SK-MEL-5 (cell line): ENCODE data around the gene PLA2G4E. TPM values are rescaled to one million over a fixed set of nuclear protein-coding genes. Genes with fewer than 3 reads are reported as not detected.

ENCODE experiments used
- DNase-seq: peaks from one replicate; pipeline ENCODE4 v3.0.0-alpha.2; 2016; ENCODE audit warnings: low read depth, low spot score
- in situ Hi-C: cut with HindIII; loops from 2 replicates; pipeline ENCODE4 v1.10.0; 2016; ENCODE audit warnings: low sequenced_read_pairs, high pct_unique_total_duplicates, low pct_unique_long_range_greater_than_20kb
- total RNA-seq: library from RNA; depleted of rRNA; stranded (reverse); fragments of >200 nt; shearing (Covaris generic); gene quantifications from 2 replicates; pipeline ENCODE4 v1.2.3, GENCODE V29; 2014

PLA2G4E gene
- total RNA-seq, 1 experiment from 2014 or later = not detected

DNA sequence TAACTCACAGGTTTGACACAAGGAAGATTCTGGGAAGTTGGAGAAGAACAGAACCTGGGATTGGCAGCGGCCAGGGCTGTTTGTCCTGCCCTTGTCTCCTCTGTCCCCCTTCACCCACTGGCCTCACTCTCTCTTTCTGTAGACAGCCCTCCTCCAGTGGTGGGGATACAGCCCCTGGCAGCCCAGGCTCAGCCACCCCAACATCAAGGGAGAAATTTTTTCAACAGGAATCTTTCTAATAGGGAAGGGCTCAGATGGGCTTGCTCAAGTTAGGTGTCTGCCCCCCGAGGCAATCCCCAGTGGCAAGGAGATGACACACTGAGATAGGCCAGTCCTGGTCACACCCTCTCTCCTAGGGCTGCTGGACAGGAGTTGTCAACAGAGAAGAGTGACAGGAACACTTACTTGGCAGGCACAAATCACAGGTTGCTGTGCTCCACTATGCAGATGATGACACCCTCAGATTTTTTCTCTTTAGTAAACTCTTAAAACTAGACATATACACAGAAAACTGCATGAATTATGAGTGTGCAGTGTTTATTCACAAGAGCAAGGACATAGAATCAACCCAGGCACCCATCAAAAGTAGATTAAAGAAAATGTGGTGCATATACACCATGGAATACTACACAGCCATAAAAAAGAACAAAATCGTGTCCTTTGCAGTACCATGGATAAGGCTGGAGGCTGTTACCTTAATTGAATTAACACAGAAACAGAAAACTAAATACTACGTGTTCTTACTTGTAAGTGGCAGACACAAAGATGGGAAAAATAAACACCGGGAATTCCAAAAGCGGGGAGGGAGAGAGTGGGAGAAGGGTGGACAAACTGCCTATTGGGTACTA is 37.2 kb upstream of the PLA2G4E start:
- in situ Hi-C loops = no loop called here
- DNase-seq = no peak

DNA sequence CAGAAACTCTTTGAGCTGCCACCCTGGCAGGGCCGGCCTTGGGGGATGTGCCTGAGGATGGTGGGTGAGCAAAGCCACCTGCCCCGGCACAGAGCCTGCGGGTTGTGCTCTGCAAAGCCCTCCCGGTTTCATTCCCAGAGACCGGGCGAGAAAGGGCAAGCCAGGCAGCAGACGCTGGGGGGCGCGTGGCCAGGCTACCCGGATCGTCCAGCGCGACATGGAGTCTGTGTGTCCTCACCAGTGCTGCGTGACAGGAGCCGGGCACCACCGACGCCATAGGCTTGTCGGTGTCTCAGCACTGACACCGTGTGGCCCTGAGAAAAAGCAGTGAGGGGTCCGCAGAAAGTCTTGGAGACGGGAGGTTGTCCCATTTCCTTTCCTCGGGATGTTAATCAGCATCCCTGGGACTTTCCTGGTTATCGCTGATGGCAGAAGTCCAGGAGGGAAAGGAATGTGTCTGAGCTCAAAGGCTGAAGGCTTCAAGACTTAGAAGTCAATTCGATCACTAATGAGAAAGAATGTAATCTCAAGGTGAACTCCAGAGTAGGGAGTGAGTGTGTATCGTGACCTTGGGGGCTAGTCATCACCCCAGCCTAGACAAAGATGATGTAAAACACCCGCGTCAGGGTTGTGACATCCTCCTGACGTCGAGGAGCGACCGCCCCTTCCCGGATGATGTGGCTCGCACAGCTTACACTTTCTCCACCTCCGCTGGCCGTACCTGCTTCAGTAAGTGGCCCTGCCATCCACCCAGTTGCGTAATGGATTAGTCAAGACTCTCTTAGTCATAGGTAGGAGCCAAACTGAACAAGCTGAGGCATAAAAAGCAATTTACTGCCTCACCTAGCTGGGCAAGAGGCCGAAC is 36.3 kb upstream of the PLA2G4E start:
- peak; percentile 80 for DNase-seq
- in situ Hi-C loops = no loop called here

DNA sequence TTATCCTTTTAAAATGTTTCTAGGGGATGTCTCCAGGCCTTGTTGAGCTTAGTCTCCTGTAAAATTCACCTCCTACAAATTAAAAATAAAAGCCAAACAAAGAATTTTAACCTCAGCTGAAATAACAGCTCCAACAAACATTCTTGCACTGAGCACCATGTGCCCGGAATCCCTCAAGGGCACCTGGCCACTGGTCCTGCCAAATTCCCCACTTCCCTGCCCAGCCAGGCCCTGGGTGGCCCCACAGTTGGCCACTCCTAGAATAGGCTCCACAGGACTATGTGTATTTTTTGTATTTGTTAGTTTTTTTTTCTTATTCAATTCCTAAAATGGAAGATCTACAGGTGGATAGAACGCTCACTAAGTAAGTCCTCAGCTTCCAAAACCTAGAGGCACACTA is 33.1 kb upstream of the PLA2G4E start:
- in situ Hi-C loops = no loop called here
- DNase-seq = no peak

DNA sequence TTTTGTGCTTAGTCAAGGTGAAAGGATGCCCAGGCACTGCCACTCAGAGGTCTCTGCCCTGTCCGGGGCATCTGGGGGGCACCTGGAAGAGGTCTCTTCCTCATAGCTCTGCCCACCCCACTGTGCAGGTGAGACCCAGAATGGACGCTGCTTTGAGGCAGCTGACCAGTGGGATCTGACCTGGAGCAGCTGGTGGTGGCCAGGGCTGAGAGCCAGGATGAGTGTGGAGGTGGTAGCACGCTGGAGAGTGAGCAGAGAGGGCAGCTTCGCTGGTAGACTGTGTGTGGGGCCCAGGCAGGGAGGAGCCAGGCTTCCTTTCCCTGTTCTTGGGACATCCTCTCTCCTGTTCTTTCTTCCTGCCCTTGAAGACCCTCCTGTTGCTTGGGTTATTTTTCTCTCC is 32.2 kb upstream of the PLA2G4E start:
- in situ Hi-C loops = no loop called here
- no peak for DNase-seq

DNA sequence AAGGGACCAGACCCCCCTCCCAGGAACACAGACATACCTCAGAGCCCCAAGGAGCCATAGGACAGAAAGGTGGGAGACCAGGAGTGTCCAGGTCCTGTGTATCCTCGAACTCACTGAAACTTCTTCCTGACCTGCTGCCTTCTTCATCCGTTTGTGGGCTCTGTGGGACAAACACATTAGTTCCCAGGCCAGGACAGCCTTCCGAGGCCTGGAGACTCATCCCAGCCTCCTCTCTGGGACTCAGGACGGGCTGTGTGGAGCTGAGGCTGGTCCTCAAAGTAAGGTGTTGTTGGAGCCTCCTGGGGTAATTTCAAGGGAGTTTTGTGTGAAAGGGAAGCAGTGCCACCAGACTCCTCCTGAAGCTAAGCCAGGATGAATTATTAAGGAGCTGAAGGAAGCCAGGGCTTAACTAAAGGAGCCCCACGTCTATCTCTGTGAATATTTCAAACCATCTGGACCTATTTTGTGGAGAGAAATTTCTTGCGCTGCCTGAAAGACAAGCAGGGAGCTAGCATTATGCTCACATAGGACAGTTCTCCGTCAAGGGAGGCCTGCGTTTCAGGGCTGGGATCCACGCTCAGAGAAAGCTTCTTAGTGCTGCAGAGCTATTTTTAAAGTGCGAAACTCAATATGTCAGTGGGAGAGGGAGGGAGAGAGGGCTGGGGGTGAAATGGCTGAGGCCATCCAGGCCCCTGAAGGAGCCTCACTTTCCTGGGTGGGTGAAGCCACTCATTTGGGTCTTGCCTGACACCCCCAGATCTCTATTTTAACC is 29.8 kb upstream of the PLA2G4E start:
- in situ Hi-C loops = no loop called here
- no peak for DNase-seq

DNA sequence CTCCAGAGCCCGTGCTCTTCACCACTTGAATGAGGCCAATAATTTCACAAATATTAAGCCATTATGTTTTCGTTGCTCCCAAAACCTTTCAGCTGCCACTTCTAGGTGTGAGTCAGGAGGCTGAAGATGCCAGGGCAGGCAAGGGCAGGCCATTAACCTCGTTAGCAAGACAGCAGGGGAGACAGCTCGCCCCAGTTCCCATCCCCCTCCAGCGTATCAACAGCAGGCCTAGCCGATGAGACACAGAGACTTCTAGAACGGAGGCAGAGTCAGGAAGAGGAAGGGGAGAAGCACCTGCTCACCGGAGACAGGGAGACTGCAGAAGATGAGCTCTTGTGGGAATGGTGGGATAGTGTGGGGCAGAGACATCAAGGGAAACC is 28.0 kb upstream of the PLA2G4E start:
- in situ Hi-C loops = no loop called here
- DNase-seq = no peak

DNA sequence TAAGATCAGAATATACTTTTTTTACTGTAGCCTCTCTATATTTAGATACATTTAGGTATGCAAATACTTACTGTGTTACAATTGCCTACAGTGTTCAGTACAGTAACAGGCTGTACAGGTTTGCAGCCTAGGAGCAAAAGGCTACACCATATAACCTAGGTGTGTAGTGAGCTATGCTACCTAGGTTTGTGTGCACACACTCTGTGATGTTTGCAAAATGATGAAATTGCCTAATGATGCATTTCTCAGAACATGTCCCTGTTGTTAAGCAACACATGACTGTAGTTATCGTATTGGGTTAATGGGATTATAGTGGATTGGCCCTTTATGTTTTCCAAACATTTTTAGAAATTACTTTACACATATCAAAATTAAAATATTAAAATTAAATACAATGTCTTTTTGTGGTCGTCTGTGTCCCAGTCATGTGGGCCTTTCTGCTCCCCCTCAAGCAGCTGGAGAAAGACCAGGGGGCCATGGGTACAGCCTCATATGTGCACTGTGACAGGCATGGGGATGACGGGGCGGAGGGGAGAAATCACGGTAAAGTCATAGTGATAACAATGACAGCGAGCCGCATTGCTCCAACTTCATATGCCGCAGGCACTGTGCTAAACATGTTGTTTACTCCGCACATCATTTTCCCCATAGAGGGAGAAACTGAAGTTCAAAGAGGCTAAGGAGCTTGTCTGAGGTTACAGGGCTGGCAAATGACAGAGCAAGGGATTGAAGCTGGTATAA is 27.4 kb upstream of the PLA2G4E start:
- in situ Hi-C loops = no loop called here
- DNase-seq = no peak

DNA sequence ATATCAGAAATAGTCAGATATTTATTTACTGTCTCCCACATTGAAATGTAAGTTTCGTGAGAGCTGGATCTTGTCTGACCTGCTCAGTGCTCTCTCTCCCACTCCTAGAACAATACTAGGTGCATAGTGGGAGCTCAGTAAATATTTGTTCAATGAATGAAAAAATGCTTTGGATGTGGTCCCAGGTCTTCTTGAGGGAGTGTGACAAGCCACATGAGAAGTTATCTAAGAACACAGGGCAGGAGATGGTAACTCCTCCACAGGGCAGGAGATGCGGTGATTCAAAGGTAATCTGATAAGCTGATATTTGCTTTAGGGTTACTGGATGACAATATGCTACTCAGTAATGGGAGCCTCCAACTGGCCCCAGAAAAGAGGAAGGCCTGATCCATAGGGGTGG is 25.8 kb upstream of the PLA2G4E start:
- no peak for DNase-seq
- in situ Hi-C loops = no loop called here

DNA sequence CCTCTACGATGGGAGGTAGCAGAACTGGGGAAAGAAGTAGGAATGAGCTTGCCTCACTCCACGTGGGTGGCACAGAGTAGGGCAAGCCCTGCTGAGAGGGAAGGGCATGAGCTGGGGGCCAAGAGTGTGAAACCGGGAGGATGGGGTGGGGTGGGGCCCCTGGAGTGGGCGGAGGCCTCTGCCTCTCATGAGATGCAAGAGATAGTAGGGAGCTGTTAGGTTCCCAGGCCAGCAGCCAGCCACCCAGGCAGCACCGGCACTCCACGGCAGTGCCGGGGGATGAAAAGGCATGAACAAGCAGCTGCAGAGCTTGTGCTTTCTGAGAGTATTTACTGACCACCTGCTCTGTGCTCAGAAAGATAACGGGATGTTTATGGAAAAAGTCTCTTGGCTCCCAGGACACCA is 24.4 kb upstream of the PLA2G4E start:
- in situ Hi-C loops = no loop called here
- no peak for DNase-seq

DNA sequence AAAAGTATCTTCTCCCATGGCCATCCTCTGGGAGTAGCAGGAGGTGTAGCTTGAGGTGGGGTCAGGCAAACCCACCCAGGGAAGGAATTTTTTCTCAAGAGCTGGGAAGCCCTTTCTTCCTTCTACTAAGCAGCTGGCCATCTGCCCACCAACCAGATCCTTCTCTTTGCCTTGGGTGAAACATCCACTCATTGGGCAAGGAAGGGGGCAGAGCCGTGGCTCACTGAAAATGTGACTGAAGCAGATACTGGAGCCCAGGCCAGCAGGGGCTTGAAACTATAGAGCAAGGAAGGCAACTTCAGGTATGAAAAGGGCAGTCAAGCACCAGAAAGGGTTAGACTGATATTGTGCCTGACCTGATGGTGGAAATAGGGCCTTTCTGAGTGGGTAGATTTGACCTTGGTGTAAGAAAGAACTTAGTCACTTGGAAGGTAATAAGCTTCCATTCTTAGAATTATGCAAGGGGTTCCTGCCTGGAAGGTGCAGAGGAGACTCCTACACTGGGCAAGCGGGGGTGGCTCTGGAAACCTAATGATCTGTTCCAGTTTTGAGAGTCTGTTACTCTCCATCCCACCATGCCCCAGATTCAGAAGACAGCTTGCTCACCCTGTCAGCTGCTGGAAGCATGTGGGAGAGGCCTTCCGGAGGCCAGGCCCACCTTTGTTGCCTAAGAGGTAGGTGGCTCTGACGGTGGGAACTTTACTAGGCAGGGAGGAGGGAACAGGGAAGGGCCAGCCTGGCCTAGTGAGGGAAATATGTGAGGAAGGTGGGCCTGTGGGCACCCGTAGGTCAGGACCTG is 22.0 kb upstream of the PLA2G4E start:
- DNase-seq = no peak
- in situ Hi-C loops = loop anchor here (5.0 kb wide), 1 partner anchor 46 kb away; no protein-coding TSS in a partner anchor

DNA sequence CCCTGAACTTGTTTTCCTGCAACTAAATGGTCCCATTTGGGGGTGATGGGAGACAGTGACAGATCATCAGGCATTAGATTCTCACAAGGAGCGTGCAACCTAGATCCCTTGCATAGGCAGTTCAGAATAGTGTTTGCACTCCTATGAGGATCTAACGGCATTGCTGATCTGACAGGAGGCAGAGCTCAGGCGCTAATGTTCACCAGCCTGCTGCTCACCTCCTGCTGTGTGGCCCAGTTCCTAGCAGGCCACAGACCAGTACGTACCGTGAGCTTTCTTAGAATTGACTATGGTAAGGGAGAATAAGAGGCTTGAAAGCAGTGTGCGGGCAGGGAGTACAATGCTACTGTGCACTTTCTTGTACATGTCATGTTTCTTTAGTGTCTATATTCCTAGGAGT is 17.6 kb upstream of the PLA2G4E start:
- in situ Hi-C loops = no loop called here
- no peak for DNase-seq

DNA sequence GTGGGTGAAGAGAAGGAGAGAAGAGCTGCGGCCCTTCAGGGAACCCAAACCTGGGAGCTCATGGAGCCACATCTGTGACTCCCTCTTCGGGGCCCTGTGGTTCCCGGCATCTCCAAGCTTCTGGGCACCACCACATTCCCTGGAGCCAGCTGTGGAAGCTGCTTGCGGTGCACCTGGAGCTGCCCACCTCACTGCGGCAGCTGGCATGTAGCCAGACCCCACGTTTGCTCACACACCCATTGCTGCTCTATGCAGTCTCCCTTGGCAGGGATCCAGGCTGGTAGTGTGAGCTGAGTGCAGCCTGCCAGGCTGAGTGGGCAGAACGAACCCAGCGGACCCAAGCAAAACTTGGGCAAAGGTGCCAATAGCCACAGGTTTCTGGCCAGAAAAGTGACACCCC is 16.8 kb upstream of the PLA2G4E start:
- no peak for DNase-seq
- in situ Hi-C loops = no loop called here

DNA sequence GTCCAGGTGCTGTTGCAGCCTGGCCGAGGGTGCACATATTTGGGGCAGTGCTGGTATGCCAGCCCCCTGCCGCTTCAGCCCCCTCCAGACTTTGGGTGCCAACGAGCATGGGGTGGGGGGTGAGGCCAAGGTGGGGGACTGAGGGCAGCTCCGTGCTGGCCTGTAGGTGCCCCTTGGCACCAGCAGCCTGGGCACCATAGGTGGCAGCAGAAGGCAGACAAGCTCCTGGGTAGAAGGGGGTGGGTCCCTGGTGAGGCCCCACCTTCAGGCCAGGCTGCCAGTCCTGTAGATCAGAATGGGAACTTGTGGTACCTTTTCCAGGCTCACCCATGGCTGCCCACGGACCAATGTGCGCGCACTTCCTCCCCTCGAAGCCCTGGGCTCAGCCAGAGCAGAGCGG is 16.1 kb upstream of the PLA2G4E start:
- DNase-seq = no peak
- in situ Hi-C loops = no loop called here

DNA sequence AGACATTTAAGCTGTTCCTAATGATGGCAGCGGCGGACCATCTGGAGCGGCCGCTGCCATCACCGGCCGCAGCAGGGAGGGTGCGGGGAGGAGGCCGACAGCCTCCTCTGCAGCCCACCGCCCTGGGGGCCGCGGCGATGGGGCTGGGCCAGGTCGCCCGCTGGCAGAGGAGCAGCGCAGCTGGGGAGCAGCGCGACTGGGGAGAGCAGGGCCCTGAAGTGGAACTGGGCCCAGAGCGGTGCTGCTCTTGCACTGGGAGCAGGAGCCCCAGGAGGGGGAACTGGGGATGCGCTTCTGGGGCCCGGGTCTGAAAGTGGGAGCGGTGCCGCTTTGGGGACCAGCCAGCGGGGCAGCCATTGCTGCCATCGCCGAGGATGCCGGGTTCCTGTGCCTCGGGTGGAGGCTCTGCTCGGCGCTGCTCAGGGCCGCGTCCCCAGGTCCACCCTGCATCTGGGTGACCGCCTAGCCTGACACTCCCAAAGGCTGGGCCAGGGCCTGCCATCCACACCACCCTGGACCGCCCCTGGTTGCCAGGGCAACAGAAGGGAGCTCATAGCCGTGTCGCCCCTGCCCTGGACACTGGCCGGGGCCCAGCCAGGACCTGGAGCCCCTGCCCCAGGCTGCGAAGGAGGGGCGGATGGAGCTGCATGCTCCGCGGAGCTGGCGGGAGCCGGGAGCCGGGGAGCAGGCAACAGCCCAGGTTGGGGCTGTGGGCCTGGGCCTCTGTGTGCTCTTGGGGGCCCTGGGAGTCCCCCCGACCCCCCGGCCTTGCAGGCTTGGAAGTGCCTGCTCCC is 15.5 kb upstream of the PLA2G4E start:
- DNase-seq = no peak
- in situ Hi-C loops = no loop called here

DNA sequence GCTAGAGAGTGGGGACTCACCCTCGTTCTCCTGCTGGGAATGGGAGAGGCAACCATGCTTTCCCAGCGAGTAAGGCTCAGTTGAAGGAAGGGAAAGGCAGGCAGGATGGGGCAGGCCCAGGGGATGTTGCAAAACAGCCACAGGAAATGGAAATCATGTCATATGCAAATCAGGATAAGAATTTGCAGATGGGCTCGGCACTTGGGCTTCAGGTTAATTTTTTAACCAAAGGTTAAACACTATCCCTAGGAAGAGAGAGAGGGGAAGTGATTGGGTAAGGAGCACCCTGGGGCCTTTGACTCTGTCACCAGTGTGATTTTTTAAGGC is 14.6 kb upstream of the PLA2G4E start:
- DNase-seq = no peak
- in situ Hi-C loops = no loop called here
